Measurements from ENCODE around the gene ITGA6.

Gene ITGA6

GRCh38 chr2:172415865-172416183, 11.6 kb upstream of the ITGA6 start:
- DNase-seq (ENCODE audit: low spot score) (no peak), FAIRE-seq (no peak)

- DNase-seq (ENCODE audit: low spot score) (no peak), FAIRE-seq (no peak)
These were observed 10.8 kb upstream of the ITGA6 start for GRCh38 chr2:172416447-172417058.

GRCh38 chr2:172420216-172420615, 7.2 kb upstream of the ITGA6 start:
- no peak for FAIRE-seq
- DNase-seq (ENCODE audit: low spot score), result no peak

- FAIRE-seq, result no peak
- DNase-seq (ENCODE audit: low spot score), result no peak
These were observed 4.2 kb upstream of the ITGA6 start for GRCh38 chr2:172423160-172423559.

GRCh38 chr2:172425336-172425735, 2.0 kb upstream of the ITGA6 start:
- DNase-seq (ENCODE audit: low spot score) (no peak), FAIRE-seq (no peak)

- FAIRE-seq, result no peak
- DNase-seq (ENCODE audit: low spot score), result no peak
These were observed 641 bp upstream of the ITGA6 start for GRCh38 chr2:172426635-172427255.

GRCh38 chr2:172427990-172428831, 825 bp downstream of the ITGA6 start:
- FAIRE-seq (no peak), DNase-seq (ENCODE audit: low spot score) (peak; percentile 49)

GRCh38 chr2:172428832-172429210, 1.4 kb downstream of the ITGA6 start:
- DNase-seq (ENCODE audit: low spot score) (no peak), FAIRE-seq (no peak)

- DNase-seq (ENCODE audit: low spot score) (no peak), FAIRE-seq (no peak)
These were observed 2.0 kb downstream of the ITGA6 start for GRCh38 chr2:172429301-172429968.

GRCh38 chr2:172430027-172430426, 2.6 kb downstream of the ITGA6 start:
- no peak for FAIRE-seq

GRCh38 chr2:172430678-172431077, 3.3 kb downstream of the ITGA6 start:
- no peak for FAIRE-seq
- peak; percentile 21 for DNase-seq (ENCODE audit: low spot score)

More at GRCh38 chr2:172430027-172430426, 2.6 kb downstream of the ITGA6 start:
- DNase-seq (ENCODE audit: low spot score), result no peak

- no peak for FAIRE-seq
These were observed 4.1 kb downstream of the ITGA6 start for GRCh38 chr2:172431463-172431862.

GRCh38 chr2:172431993-172432392, 4.6 kb downstream of the ITGA6 start:
- DNase-seq (ENCODE audit: low spot score) (no peak), FAIRE-seq (no peak)

More at GRCh38 chr2:172431463-172431862, 4.1 kb downstream of the ITGA6 start:
- DNase-seq (ENCODE audit: low spot score), result no peak

- DNase-seq (ENCODE audit: low spot score), result no peak
- FAIRE-seq, result no peak
These were observed 5.8 kb downstream of the ITGA6 start for GRCh38 chr2:172433144-172433543.

- FAIRE-seq (no peak), DNase-seq (ENCODE audit: low spot score) (no peak)
These were observed 7.6 kb downstream of the ITGA6 start for GRCh38 chr2:172434821-172435605.

GRCh38 chr2:172435606-172435911, 8.2 kb downstream of the ITGA6 start:
- FAIRE-seq, result no peak

GRCh38 chr2:172436889-172437288, 9.5 kb downstream of the ITGA6 start:
- no peak for DNase-seq (ENCODE audit: low spot score)
- no peak for FAIRE-seq

More at GRCh38 chr2:172435606-172435911, 8.2 kb downstream of the ITGA6 start:
- no peak for DNase-seq (ENCODE audit: low spot score)

- DNase-seq (ENCODE audit: low spot score) (no peak), FAIRE-seq (no peak)
These were observed 10.3 kb downstream of the ITGA6 start for GRCh38 chr2:172437419-172438341.

GRCh38 chr2:172438741-172439508, 11.5 kb downstream of the ITGA6 start:
- FAIRE-seq (no peak), DNase-seq (ENCODE audit: low spot score) (peak; percentile 56)

GRCh38 chr2:172439509-172439860, 12.1 kb downstream of the ITGA6 start:
- FAIRE-seq (no peak), DNase-seq (ENCODE audit: low spot score) (no peak)
